ENCODE results near the gene ATP11A. TPM values are rescaled to one million over a fixed set of nuclear protein-coding genes. Genes with fewer than 3 reads are reported as not detected.

The ATP11A gene
- total and polyA plus RNA-seq, 2 donors (not counting 3 experiments of a cell fraction or from before 2014, with no cell fraction given): 16.5 to 88.1 TPM

DNA sequence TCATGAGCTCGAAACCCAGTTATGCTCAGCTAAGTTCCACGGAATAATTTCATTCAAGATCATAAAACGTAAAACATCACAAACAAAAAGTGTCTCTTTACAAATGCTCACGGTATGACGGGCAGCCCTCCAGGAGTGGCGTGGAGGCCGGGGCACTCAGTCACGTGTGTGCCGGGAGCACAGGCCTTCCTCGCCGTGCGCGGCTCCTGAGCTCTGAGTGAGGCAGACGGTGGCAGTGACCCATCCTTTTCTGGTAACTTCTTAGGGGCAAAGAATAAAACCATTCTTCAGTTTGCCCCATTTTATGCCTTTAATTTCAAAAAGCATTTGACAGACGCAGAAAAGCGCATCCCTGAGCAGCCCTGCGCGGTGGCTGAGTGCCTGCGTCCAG lies 72.8 kb downstream of the ATP11A start:
- no peak for TF ChIP-seq GATA2 (IDR thresholded peaks at IDR 0.05; ENCODE audit: insufficient read depth, insufficient read length, low read depth, low read length)
- no peak for TF ChIP-seq POLR2A (IDR thresholded peaks at IDR 0.05; ENCODE audit: low read depth, low read length)
- no peak for TF ChIP-seq MAX (IDR thresholded peaks at IDR 0.05; ENCODE audit: insufficient read depth, insufficient read length)
- no peak for TF ChIP-seq FOS (IDR thresholded peaks at IDR 0.05; ENCODE audit: borderline replicate concordance, insufficient read depth, low read length)
- no peak for TF ChIP-seq MYC (IDR thresholded peaks at IDR 0.05; ENCODE audit: low read depth, low read length)
- BruUV-seq (replicated peaks): no TSS peak
- Histone ChIP-seq H3K9me1 (replicated peaks; ENCODE audit: control insufficient read depth, extremely low read depth, insufficient read depth, low read length) (no peaks in the 10 kb centered on the region), H3K27ac (ENCODE audit: insufficient read depth, low read depth, low read length) (no peak overlapping the region), H3K4me3 (replicated peaks in 1 of 3; ENCODE audit: insufficient read depth in 1 of 3, low read depth in 1 of 3, low read length in 3 of 3) (no peak overlapping the region), H3K4me1 (ENCODE audit: control insufficient read depth, extremely low read depth, insufficient read depth, low read length) (peaks cover 15% of the 10 kb centered on the region), H3K36me3 (ENCODE audit: control insufficient read depth in 2 of 2, extremely low read depth in 1 of 2, insufficient read depth in 2 of 2, low read length in 2 of 2) (no peaks in the 10 kb centered on the region), H3K79me2 (ENCODE audit: control insufficient read depth, insufficient read depth, low read length) (no peaks in the 10 kb centered on the region), H3K4me2 (ENCODE audit: insufficient read depth, low read length) (no peak overlapping the region), H3K9me3 (replicated peaks; ENCODE audit: control insufficient read depth, insufficient read depth, low read length) (no peaks in the 10 kb centered on the region), H2AFZ (ENCODE audit: low read depth, low read length) (no peak overlapping the region), H3K9ac (replicated peaks; ENCODE audit: extremely low read depth, insufficient read depth, low read length) (no peak overlapping the region), H3K27me3 (ENCODE audit: control insufficient read depth in 2 of 2, insufficient read depth in 2 of 2, low read length in 2 of 2) (no peaks in the 10 kb centered on the region), H4K20me1 (replicated peaks; ENCODE audit: control insufficient read depth, extremely low read depth, insufficient read depth, low read length) (no peaks in the 10 kb centered on the region)
- no peak for DNase-seq (ENCODE audit: low read depth, low spot score)
- ChIA-PET CTCF (interaction anchor here (1.0 to 1.7 kb wide), 3 partner anchors 37 to 122 kb away, joined by 3 to 5 read pairs (median 4); no protein-coding TSS in a partner anchor), POLR2A (no interaction called here)
- no peak for FAIRE-seq
- dilution Hi-C loops (cut with MboI; ENCODE audit: extremely low pct_ligation_motif_present, low sequenced_read_pairs) (no loop called here), intact Hi-C loops (cut with micrococcal nuclease) (no loop called here)

GRCh38 chr13:112764028-112764427 lies 74.2 kb downstream of the ATP11A start:
- FAIRE-seq (no peak), DNase-seq (ENCODE audit: low read depth, low spot score) (no peak)
- intact Hi-C loops (cut with micrococcal nuclease): no loop called here
- Histone ChIP-seq H3K9ac (replicated peaks; ENCODE audit: extremely low read depth, insufficient read depth, low read length) (no peak overlapping the region), H2AFZ (ENCODE audit: low read depth, low read length) (no peak overlapping the region), H3K4me3 (replicated peaks in 1 of 3; ENCODE audit: insufficient read depth in 1 of 3, low read depth in 1 of 3, low read length in 3 of 3) (no peak overlapping the region), H3K4me1 (ENCODE audit: control insufficient read depth, extremely low read depth, insufficient read depth, low read length) (peaks cover 15% of the 10 kb centered on the region), H3K27me3 (ENCODE audit: control insufficient read depth in 2 of 2, insufficient read depth in 2 of 2, low read length in 2 of 2) (no peaks in the 10 kb centered on the region), H3K9me3 (replicated peaks; ENCODE audit: control insufficient read depth, insufficient read depth, low read length) (no peaks in the 10 kb centered on the region), H3K9me1 (replicated peaks; ENCODE audit: control insufficient read depth, extremely low read depth, insufficient read depth, low read length) (no peaks in the 10 kb centered on the region), H3K36me3 (ENCODE audit: control insufficient read depth in 2 of 2, extremely low read depth in 1 of 2, insufficient read depth in 2 of 2, low read length in 2 of 2) (peaks cover 0 to 2% of the 10 kb centered on the region in 2 experiments), H4K20me1 (replicated peaks; ENCODE audit: control insufficient read depth, extremely low read depth, insufficient read depth, low read length) (no peaks in the 10 kb centered on the region), H3K27ac (ENCODE audit: insufficient read depth, low read depth, low read length) (no peak overlapping the region), H3K4me2 (ENCODE audit: insufficient read depth, low read length) (no peak overlapping the region), H3K79me2 (ENCODE audit: control insufficient read depth, insufficient read depth, low read length) (no peaks in the 10 kb centered on the region)
- ChIA-PET POLR2A (no interaction called here), CTCF (interaction anchor here (0.5 kb wide), 1 partner anchor 58 kb away, joined by 3 read pairs; no protein-coding TSS in a partner anchor)
- dilution Hi-C loops (cut with MboI; ENCODE audit: extremely low pct_ligation_motif_present, low sequenced_read_pairs): no loop called here
- TF ChIP-seq FOS (IDR thresholded peaks at IDR 0.05; ENCODE audit: borderline replicate concordance, insufficient read depth, low read length): no peak
- TF ChIP-seq JUN (IDR thresholded peaks at IDR 0.05; ENCODE audit: borderline replicate concordance, insufficient read depth, insufficient read length, low read depth): no peak
- no peak for TF ChIP-seq POLR2A (IDR thresholded peaks at IDR 0.05; ENCODE audit: low read depth, low read length)
- TF ChIP-seq MYC (IDR thresholded peaks at IDR 0.05; ENCODE audit: low read depth, low read length): no peak
- no peak for TF ChIP-seq EZH2 (IDR thresholded peaks at IDR 0.05; ENCODE audit: borderline replicate concordance, low read depth, low read length, severe bottlenecking)
- no peak for TF ChIP-seq POLR2AphosphoS5 (IDR thresholded peaks at IDR 0.05; ENCODE audit: insufficient read depth, low read depth, low read length)
- TF ChIP-seq GATA2 (IDR thresholded peaks at IDR 0.05; ENCODE audit: insufficient read depth, insufficient read length, low read depth, low read length): no peak
- no peak for TF ChIP-seq CTCF (IDR thresholded peaks at IDR 0.05; ENCODE audit: extremely low read depth in 1 of 2, insufficient read depth in 1 of 2, low read depth in 1 of 2, low read length in 2 of 2)
- no peak for TF ChIP-seq MAX (IDR thresholded peaks at IDR 0.05; ENCODE audit: insufficient read depth, insufficient read length)
- BruUV-seq (replicated peaks): no TSS peak

Data from endothelial cell of umbilical vein (primary cell).